Measurements from ENCODE around the gene WDR33.

WDR33 gene

GRCh38 chr2:127719301-127720218 is 91.4 kb downstream of the WDR33 start:
- DNase-seq (ENCODE audit: low read depth in 2 of 2) = no peak

- no peak for DNase-seq (ENCODE audit: low read depth in 2 of 2)
Measured at GRCh38 chr2:127718271-127718670, 92.7 kb downstream of the WDR33 start.

GRCh38 chr2:127715778-127716449 is 95.1 kb downstream of the WDR33 start:
- no peak for DNase-seq (ENCODE audit: low read depth in 2 of 2)

GRCh38 chr2:127713562-127713961 is 97.4 kb downstream of the WDR33 start:
- DNase-seq (ENCODE audit: low read depth in 2 of 2) = no peak

- DNase-seq (ENCODE audit: low read depth in 2 of 2) = no peak
Measured at GRCh38 chr2:127712999-127713398, 98.0 kb downstream of the WDR33 start.

GRCh38 chr2:127709336-127709735 is 101.6 kb downstream of the WDR33 start:
- no peak for DNase-seq (ENCODE audit: low read depth in 2 of 2)

GRCh38 chr2:127707890-127708648 is 102.9 kb downstream of the WDR33 start:
- DNase-seq (ENCODE audit: low read depth in 2 of 2) = no peak

GRCh38 chr2:127706215-127706990 is 104.6 kb downstream of the WDR33 start:
- no peak for DNase-seq (ENCODE audit: low read depth in 2 of 2)

- DNase-seq (ENCODE audit: low read depth in 2 of 2) = no peak
Measured at GRCh38 chr2:127705391-127706065, 105.4 kb downstream of the WDR33 start.

GRCh38 chr2:127704641-127705390 is 106.2 kb downstream of the WDR33 start:
- DNase-seq (ENCODE audit: low read depth in 2 of 2) = no peak

- no peak for DNase-seq (ENCODE audit: low read depth in 2 of 2)
Measured at GRCh38 chr2:127703282-127703681, 107.7 kb downstream of the WDR33 start.

GRCh38 chr2:127702395-127703009 is 108.5 kb downstream of the WDR33 start:
- DNase-seq (ENCODE audit: low read depth in 2 of 2) = no peak

- DNase-seq (ENCODE audit: low read depth in 2 of 2) = no peak
Measured at GRCh38 chr2:127701651-127702394, 109.1 kb downstream of the WDR33 start.

GRCh38 chr2:127701193-127701650 is 109.7 kb downstream of the WDR33 start, which contains the start of gene SFT2D3:
SFT2D3 (plus strand) TSS chr2:127701497; CDS start chr2:127701529, 32 bp downstream.
- peak; percentile 53 to 66 for DNase-seq (ENCODE audit: low read depth in 2 of 2)

- no peak for DNase-seq (ENCODE audit: low read depth in 2 of 2)
Measured at GRCh38 chr2:127700527-127701192, 110.3 kb downstream of the WDR33 start.

- no peak for DNase-seq (ENCODE audit: low read depth in 2 of 2)
Measured at GRCh38 chr2:127698553-127699355, 112.2 kb downstream of the WDR33 start.

GRCh38 chr2:127697482-127698180 is 113.3 kb downstream of the WDR33 start:
- DNase-seq (ENCODE audit: low read depth in 2 of 2) = no peak
